ENCODE measurements around the gene PLXDC2. TPM values are rescaled to one million over a fixed set of nuclear protein-coding genes. Genes with fewer than 3 reads are reported as not detected.

PLXDC2 gene
- total RNA-seq, 1 donor from 2014 or later: 129 TPM

DNA sequence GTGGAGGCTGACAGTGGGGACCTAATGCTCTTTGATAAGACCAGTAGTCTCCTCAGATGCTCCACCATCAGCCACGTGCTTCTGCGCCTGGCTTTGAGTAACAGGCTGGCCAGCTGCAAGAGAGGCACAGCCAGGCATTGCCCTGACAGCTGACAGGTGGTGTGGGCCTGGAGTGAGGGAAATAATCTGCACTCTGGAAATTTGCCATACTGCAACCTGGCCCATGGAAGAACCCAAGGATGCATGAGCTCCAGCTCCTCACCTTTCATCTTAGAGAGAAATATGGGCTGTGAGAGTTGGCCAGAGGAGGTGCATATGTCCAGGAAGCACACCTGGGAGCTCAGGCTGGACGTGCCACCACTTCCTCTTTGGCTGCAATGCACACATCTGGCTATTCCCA, 118.9 kb downstream of the PLXDC2 start:
- ATAC-seq (no peak), DNase-seq (no peak)
- Histone ChIP-seq H3K36me3 (no peaks in the 10 kb centered on the region), H3K27ac (no peak overlapping the region), H3K27me3 (no peaks in the 10 kb centered on the region), H3K4me1 (peaks cover 25% of the 10 kb centered on the region), H3K9me3 (no peaks in the 10 kb centered on the region), H3K4me3 (no peak overlapping the region)
- TF ChIP-seq, protein P1, sequence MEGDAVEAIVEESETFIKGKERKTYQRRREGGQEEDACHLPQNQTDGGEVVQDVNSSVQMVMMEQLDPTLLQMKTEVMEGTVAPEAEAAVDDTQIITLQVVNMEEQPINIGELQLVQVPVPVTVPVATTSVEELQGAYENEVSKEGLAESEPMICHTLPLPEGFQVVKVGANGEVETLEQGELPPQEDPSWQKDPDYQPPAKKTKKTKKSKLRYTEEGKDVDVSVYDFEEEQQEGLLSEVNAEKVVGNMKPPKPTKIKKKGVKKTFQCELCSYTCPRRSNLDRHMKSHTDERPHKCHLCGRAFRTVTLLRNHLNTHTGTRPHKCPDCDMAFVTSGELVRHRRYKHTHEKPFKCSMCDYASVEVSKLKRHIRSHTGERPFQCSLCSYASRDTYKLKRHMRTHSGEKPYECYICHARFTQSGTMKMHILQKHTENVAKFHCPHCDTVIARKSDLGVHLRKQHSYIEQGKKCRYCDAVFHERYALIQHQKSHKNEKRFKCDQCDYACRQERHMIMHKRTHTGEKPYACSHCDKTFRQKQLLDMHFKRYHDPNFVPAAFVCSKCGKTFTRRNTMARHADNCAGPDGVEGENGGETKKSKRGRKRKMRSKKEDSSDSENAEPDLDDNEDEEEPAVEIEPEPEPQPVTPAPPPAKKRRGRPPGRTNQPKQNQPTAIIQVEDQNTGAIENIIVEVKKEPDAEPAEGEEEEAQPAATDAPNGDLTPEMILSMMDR (IDR thresholded peaks at IDR 0.05): no peak
- intact Hi-C loops (cut with DNase I): no loop called here

DNA sequence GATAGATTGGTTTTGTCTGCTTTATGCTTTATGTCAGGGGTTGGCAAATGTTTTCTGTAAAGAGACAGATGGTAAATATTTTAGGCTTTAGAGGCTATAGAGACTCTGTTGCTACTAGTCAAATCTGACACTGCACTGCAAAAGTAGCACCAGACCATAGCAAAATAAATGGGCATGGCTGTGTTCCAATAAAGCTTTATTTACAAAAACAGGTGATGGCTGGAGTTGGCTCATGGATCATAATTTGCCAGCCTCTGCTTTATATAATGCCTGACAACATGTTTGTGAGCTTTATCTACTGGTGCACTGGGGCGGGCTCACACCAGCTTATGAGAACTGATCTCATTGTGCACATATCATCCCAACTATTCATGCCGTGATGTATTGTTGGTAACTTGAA, 120.1 kb downstream of the PLXDC2 start:
- no peaks in the 10 kb centered on the region for H3K36me3 ChIP-seq
- TF ChIP-seq, protein P1 (IDR thresholded peaks at IDR 0.05): no peak
- no peaks in the 10 kb centered on the region for H3K27me3 ChIP-seq
- no peaks in the 10 kb centered on the region for H3K9me3 ChIP-seq
- H3K4me1 ChIP-seq: peaks cover 18% of the 10 kb centered on the region
- no peak overlapping the region for H3K27ac ChIP-seq
- DNase-seq: no peak
- no peak overlapping the region for H3K4me3 ChIP-seq
- ATAC-seq: no peak
- intact Hi-C loops (cut with DNase I): no loop called here

DNA sequence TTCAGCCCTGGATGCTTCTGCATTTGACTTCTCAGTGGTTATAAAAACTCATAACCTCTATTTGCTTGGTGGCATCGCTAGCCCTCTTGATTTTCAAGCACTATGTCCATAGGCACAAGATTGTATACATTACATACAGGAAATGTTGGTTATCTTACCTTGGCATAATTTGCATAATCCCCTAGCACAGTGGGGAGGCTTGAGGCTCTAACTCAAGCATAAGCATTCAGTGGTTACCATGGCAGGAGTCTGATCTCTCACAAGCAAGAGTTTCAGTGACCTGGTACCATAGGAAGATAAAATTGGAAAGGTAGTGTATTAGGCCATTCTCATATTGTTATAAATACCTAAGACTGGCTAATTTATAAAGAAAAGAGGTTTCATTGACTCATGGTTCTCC, 121.8 kb downstream of the PLXDC2 start:
- Histone ChIP-seq H3K36me3 (no peaks in the 10 kb centered on the region), H3K4me1 (peaks cover 3% of the 10 kb centered on the region), H3K27ac (no peak overlapping the region), H3K4me3 (no peak overlapping the region), H3K27me3 (no peaks in the 10 kb centered on the region), H3K9me3 (no peaks in the 10 kb centered on the region)
- ATAC-seq (no peak), DNase-seq (no peak)
- TF ChIP-seq, protein P1 (IDR thresholded peaks at IDR 0.05): no peak
- intact Hi-C loops (cut with DNase I): no loop called here

DNA sequence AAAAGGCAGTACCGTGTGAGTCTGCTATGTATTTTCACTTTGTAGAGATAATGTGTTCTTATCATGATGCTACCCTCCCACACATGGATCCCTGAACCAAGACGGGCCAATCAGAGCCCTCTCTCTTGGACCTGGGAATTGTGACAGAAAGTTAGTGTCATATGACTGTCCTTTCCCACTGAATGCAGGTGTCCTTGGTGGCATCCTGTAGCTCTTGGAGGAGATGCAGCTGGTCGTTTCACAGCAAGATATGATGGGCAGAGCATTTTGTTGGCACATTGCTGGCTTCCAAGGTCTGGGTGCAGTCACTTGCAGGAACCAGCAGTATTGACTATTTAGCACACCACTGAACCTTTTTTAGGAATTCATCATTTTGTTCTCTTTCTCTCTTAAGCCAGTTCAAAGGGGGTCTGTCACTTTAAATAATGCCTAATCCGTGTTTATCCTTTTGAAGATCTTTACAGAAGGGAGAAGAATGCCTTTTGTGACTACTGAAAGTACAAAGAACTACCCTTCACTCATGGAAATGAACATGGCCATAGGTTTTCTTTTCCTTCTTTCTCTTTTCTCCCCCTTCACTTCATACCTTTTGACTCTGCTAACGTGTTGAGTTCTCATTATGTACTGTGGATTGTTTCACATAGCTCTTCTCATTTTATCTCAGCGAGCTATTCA, 125.1 kb downstream of the PLXDC2 start:
- peaks cover 8% of the 10 kb centered on the region for H3K4me1 ChIP-seq
- TF ChIP-seq, protein P1 (IDR thresholded peaks at IDR 0.05): no peak
- ATAC-seq: no peak
- no peaks in the 10 kb centered on the region for H3K36me3 ChIP-seq
- intact Hi-C loops (cut with DNase I): no loop called here
- H3K27me3 ChIP-seq: no peaks in the 10 kb centered on the region
- DNase-seq: no peak
- no peak overlapping the region for H3K27ac ChIP-seq
- H3K4me3 ChIP-seq: no peak overlapping the region
- no peaks in the 10 kb centered on the region for H3K9me3 ChIP-seq

DNA sequence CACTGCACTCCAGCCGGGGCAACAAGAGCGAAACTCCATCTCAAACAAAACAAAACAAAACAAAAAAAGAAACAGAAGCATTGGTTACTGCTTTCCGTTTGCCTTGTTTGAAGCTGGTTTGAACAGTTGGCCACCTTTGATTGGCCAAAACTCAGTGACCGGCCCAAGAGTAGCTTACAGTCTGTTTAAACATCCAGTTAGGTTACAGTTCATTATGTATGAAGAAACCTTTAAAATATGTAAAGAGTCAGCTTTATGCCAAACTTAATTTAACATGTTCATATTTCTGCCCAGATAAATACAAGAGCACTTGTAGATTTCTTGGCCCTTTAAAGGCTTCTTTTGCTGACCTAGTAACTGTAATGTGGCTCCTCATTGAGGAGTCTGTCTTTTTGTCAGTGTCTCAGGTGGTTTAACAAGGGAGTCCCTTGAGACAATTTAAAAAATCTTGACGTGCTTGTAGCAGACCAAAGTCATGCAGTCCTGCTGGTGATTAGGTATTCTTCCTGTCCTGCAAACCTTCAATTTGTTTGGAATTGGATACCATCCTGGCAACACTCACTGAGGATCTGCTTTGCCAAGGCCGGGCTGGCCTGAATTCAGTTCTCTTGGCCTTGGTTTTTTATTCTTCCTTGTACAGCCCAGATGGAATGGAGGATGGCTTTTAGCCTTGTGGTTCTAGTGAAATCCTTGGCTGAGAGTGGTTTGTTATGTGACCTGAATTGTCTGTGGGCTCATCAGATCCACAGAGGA, 128.9 kb downstream of the PLXDC2 start:
- no peaks in the 10 kb centered on the region for H3K9me3 ChIP-seq
- peak; percentile 17 for ATAC-seq
- H3K4me1 ChIP-seq: peaks cover 28% of the 10 kb centered on the region
- DNase-seq: no peak
- no peaks in the 10 kb centered on the region for H3K36me3 ChIP-seq
- H3K27ac ChIP-seq: no peak overlapping the region
- intact Hi-C loops (cut with DNase I): no loop called here
- TF ChIP-seq, protein P1 (IDR thresholded peaks at IDR 0.05): no peak
- no peak overlapping the region for H3K4me3 ChIP-seq
- H3K27me3 ChIP-seq: no peaks in the 10 kb centered on the region

Measured in upper lobe of right lung (tissue), 1 donor.